Cerebellar cortex (tissue), 1 donor: ENCODE measurements around the gene KIAA2012.
A peak's percentile ranks its signal among the peaks of the same experiment; 100 is the strongest.

ENCODE experiments used
- DNase-seq: peaks from one replicate; pipeline ENCODE4 v3.0.0-alpha.2; 2015; ENCODE audit warnings: low spot score

The KIAA2012 gene

GRCh38 chr2:202088777-202089176 lies 15.7 kb downstream of the KIAA2012 start:
- DNase-seq: no peak

- peak; percentile 74 for DNase-seq
Measured at GRCh38 chr2:202090530-202090929, 17.5 kb downstream of the KIAA2012 start.

- DNase-seq: peak; percentile 69
Measured at GRCh38 chr2:202091476-202091875, 18.4 kb downstream of the KIAA2012 start.

DNA sequence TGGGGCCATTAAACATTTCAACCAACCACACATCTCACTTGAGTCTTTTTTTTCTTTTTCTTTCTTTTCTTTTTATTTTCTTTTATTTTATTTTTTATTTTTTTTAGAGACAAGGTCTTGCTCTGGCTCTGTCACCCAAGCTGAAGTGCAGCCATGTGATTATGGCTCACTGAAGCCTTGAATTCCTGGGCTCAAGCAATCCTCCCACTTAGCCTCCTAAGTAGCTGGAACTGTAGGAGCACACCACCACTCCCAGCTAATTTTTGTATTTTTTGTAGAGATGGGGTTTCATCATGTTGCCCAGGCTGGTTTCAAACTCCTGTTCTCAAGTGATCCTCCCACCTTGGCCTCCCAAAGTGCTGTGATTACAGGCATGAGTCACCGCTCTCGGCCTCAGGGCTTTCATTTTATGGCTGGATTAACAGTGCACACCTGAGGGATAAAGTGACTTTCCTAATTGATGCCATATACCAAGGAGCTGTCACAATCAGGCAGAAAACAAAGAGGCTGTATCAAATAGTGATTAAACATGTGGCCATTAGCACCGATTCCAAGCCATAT lies 21.5 kb downstream of the KIAA2012 start:
- DNase-seq: no peak

GRCh38 chr2:202095235-202095634 lies 22.2 kb downstream of the KIAA2012 start:
- DNase-seq: no peak

- no peak for DNase-seq
Measured at GRCh38 chr2:202096736-202097135, 23.7 kb downstream of the KIAA2012 start.

DNA sequence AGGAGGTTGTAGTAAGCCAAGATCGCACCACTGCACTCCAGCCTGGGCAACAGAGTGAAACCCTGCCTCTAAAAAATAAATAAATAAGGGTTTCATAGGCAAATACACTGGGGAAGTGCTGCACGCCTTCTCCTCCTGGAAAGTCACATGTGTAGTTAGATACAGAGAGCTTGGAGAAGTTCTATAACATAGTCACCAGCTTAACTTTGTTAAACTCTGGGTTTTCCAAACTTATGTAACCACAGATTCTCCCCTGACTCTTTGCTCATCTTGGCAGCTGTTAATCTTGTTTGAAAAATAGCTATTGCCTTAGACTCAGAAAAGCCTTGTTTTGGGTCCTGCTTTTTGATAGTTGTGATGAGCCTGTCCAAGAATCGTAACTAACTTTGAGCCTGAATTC lies 25.2 kb downstream of the KIAA2012 start:
- no peak for DNase-seq

DNA sequence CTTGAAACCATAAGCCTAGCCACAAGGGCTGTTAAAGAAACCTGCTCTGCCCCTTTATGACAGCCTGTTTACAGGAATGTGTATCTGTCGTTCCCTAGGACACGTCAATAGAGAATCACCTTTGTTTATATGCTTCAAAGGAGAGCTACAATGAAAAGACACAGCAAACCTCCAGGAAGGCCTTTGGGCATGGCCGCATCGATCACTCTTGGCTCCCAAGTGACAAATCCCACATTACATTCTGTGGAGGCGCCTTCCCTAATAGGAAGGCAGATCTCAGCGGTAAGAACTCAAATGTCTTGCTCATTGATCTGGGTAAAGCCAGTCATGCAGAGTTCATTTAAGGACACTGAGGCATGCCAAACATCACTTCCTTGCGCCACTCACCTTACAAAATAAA lies 26.5 kb downstream of the KIAA2012 start:
- no peak for DNase-seq

DNA sequence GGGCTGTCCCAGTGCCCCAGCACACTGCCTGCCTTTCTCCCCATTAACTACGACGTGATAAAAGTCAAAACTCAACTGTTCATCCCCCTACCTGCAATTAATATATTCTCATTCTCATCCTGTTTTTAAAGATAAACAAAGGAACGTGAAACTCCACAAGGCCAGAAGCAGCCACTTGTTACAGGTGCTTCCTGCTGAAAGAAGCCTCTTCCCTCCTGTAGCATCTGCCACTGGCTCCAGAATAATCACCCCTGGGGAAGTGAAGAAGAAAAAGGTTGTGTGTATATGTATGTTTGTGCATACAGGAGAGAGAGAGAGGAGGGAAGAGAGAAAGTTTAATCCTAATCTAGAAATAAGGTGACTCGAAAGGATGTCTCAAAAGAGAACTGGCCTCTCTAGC lies 27.1 kb downstream of the KIAA2012 start:
- DNase-seq: no peak

- no peak for DNase-seq
Measured at GRCh38 chr2:202101026-202101579, 28.0 kb downstream of the KIAA2012 start.

DNA sequence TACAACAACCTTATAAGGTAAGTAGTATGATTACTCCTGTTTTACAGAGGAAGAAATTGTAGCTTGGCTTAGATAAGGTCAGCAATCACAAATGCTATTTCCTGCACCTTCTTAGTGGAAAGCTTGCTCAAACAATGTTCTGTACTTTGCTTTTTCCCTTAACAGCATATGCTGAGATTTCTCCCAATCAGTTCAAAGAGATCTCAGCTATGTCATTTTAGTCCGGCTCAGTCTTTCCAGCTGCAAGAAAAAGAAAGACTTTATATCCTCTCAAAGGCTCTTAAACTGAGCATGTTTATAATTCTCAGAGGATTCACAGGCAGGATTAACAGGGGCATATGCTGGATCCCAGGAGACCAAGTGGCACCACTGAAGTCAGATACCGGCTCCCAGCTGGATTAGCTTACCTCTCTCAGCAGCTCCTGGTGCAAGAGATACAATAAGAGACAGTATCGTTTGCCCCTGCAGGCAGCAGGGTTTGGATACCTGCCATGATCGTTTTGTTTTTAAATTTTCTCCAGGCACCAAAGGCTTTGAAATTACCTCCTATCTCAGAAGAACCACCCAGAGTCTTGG lies 29.5 kb downstream of the KIAA2012 start:
- DNase-seq: no peak

DNA sequence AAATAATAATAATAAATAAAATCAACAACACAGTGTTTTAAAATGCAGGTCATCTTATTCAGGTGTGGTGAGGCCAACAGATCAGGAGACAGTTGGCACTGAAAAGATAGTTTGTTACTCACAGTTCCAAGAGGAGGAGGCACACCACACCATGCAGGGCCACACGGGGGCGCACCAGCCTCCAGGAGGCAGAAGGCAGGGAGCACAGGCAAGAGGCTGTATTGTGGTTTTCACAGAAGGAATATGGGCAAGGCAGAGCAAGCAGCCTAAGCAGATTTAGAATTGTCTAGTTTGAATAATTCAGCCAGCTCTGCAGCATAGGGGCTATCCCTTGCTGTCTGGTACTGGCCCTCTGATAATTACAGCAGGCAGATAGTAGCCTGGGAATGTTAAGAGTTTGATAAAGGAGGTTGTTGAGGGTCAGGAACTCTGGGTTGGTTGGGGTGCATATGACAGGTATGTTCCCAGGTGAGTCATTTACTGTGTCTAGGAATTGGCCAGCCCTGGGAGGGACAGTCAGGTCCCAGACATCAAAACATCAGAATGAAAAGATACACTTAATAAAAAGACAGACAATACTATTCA lies 31.3 kb downstream of the KIAA2012 start:
- DNase-seq: no peak

- DNase-seq: no peak
Measured at GRCh38 chr2:202105025-202105424, 32.0 kb downstream of the KIAA2012 start.

- DNase-seq: no peak
Measured at GRCh38 chr2:202108345-202108744, 35.3 kb downstream of the KIAA2012 start.

DNA sequence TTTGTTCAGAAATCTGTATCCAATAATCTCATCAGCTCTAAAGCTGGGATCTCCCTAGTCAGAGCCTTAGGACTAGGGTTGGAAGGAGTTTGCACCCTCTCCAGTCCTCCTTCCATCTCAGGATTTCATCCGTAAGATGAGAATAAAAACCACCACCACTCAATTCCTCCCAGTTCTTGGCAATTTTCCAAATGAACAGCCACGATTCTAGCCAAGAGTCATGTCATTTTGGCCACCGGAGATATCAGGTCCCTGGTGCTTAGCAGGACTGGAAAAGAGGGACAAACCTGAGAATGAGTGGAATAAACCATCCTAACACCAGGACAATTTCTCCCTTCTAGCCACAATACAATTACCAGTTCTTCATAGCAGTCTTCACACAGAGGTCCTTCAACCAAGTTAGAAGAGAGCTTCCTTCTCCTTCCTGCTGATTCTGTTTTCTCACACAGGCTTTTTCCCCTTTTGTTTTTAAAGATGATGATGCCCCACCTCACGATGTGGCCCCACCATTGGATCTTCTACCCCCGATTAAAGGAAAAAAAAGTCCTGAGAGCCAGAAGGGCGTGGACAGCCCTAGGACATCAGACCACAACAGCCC lies 36.2 kb downstream of the KIAA2012 start:
- peak; percentile 54 for DNase-seq

GRCh38 chr2:202109737-202110184 lies 36.7 kb downstream of the KIAA2012 start:
- DNase-seq: no peak

- DNase-seq: no peak
Measured at GRCh38 chr2:202110491-202110890, 37.4 kb downstream of the KIAA2012 start.

- no peak for DNase-seq
Measured at GRCh38 chr2:202112041-202112440, 39.0 kb downstream of the KIAA2012 start.

GRCh38 chr2:202113571-202114142 lies 40.6 kb downstream of the KIAA2012 start:
- no peak for DNase-seq

DNA sequence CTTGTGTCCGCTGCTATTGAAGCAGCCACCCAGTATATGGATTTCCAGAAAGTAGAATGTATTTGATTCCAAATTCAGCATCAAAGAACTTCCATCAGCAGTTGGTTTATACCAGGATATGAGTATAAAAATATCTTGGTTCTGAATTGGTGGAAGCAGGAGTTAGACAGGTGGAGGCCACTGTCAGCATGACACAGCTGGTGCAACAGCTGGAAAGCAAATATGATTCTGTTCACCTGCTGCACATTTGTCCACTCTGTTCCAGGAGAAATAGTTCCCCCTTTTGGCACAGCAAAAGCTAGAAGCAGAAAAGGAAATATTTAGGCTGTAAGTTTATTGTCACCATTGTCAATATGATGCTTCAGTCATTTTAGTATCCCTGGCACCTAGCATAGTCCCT lies 41.2 kb downstream of the KIAA2012 start:
- no peak for DNase-seq

- no peak for DNase-seq
Measured at GRCh38 chr2:202114795-202115194, 41.7 kb downstream of the KIAA2012 start.

DNA sequence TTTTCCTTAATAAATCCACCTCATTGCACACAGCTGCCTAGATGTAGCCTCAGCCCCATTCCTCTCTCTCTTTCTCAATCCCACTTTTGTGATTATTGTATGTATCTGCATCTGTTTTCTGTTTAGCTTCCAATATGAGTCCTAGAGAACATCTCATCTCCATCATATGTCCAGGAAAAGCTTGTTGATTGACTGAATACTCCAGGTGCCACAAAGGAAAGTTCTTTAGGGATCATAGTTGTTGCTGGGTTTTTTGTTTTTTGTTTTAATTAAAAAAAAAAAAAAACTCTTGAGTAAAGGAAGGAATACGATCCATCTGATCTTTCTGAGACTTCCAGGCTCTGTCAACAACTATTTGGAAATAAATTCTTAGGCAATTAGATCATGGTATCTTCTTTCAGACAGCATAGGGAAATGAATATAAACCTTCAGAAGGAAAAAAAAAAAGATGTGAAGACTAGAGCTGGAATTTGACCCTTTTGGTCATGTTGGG lies 42.5 kb downstream of the KIAA2012 start:
- DNase-seq: no peak

- no peak for DNase-seq
Measured at GRCh38 chr2:202116691-202117090, 43.6 kb downstream of the KIAA2012 start.
